Loucy (cell line): ENCODE results near the gene DEFB110.

Source experiments
- EZH2phosphoT487 ChIP-seq: fragments of 200-600 bp; IDR thresholded peaks from 2 replicates; pipeline ENCODE4 v1.6.1; 2018; ENCODE audit warnings: antibody characterized with exemption, mild to moderate bottlenecking, moderate library complexity, borderline replicate concordance
- TF ChIP-seq, protein P1 (sequence below): fragments of 200-600 bp; sonication (generic); conservative IDR thresholded peaks from 2 replicates; pipeline ENCODE4 v1.5.1; 2014; ENCODE audit warnings: mild to moderate bottlenecking, antibody characterized with exemption, low read length

DNA sequence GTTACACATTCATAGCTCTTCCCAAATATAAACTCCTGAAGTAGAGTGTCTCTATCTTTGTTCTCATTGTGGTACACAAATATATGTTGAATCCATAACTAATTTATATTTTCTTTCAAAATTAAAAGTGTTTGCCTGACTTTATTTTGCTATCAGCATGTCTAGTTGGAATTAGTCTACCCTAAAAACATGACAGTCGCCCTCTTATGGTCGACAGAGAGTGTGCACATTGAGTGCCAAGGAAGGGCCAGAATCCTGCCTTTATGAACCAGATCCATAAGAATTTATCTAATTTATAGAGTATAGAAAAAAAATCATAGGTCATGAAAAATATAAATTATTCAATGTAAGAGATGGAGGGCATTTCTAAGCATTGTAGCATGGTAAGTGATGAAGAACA lies 40.3 kb upstream of the DEFB110 start:
- TF ChIP-seq, protein P1, sequence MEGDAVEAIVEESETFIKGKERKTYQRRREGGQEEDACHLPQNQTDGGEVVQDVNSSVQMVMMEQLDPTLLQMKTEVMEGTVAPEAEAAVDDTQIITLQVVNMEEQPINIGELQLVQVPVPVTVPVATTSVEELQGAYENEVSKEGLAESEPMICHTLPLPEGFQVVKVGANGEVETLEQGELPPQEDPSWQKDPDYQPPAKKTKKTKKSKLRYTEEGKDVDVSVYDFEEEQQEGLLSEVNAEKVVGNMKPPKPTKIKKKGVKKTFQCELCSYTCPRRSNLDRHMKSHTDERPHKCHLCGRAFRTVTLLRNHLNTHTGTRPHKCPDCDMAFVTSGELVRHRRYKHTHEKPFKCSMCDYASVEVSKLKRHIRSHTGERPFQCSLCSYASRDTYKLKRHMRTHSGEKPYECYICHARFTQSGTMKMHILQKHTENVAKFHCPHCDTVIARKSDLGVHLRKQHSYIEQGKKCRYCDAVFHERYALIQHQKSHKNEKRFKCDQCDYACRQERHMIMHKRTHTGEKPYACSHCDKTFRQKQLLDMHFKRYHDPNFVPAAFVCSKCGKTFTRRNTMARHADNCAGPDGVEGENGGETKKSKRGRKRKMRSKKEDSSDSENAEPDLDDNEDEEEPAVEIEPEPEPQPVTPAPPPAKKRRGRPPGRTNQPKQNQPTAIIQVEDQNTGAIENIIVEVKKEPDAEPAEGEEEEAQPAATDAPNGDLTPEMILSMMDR = peak; percentile 51
- no peak for TF ChIP-seq EZH2phosphoT487
